GM21529 (cell line): ENCODE measurements around the gene CLDN6.

Experiments used
- ATAC-seq: cut with Tn5 transposase; IDR thresholded peaks from one replicate; pipeline ENCODE4 v1.9.1; 2021; ENCODE audit not compliant: unreplicated experiment

CLDN6 gene

DNA sequence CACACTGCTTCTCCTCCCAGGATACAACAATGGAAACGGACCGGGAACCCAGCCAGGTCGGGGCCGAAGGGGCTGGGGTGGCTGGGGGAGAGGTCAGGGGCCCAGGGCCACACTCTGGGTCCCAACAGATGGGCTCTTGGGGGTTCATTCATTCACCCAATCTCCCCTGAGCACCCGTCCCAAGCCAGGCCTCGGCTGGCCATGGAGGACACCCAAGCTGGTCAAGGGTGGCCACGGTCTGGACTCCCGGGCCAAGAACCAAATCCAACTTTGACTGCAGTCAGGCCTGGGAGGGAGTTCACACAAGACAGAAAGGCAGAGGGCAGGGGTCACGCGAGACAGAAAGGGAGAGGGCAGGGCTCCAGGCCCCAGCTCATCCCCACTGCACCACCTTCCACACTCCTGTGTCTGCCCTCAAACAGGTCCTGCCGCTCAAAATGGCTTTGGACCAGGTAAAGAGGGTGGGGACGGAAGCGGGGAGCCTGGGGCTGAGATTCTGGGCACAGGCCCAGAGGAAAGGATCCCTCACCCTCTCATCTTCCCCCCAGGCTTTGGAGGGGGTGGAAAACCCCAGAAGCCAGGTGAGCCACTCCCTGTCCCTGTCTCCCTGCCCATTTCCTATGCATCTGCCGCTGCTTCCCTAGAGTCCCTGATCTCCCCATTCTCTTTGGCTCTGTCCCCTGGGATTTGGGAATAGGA lies 25.5 kb downstream of the CLDN6 start:
- ATAC-seq: no peak

DNA sequence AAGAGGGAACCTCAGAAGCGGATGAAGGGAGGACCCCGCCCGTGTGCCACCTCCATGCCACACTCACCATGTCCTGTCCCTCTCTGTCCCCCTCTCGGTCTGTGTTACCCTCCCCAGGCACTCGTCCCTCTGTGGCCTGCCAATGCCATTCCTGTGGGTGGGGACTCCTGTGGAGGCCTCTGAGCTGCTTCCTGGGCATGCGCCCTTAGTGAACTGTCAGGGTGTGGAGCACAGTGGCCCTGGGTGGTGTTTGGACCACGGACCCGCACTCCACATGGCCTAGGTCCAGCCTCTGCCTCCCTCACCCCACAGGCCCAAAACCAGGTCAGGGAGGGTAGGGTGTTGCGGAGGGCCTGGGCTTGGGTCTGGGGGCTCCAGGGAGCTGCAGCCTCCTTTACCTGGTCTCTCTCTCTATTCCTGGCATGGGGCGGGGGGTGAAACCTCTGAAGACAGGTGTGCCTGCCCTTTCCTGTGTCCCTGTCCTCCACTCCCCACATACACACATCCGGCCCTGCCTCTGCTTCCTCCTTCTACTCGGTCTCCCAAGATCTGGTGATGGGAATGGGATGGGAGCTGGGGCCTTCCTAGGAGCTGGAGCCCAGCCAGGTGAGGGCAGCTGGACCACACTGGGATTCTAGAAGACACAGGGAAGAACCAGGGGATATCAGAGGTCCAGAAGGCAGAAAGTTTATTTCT lies 26.3 kb downstream of the CLDN6 start:
- no peak for ATAC-seq

DNA sequence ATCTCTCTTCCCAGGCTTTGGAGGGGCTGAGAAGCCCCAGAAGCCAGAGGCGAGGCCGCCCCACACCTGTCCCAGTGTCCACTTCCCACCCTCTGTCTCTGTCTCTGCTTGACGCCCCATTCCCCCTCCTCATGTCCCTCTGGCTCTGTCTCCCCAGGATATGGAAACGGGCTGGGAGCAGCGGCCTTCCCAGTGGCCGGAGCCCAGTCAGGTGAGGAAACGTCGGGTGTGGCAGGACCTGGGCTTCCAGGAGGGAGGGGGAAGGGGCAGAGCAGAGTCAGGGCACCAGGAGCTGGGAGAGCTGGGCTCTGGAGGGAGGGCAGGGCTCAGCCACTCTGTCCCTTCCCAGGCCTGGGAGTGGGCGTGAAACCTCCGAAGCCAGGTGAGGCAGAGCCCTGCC lies 27.1 kb downstream of the CLDN6 start:
- ATAC-seq: no peak

DNA sequence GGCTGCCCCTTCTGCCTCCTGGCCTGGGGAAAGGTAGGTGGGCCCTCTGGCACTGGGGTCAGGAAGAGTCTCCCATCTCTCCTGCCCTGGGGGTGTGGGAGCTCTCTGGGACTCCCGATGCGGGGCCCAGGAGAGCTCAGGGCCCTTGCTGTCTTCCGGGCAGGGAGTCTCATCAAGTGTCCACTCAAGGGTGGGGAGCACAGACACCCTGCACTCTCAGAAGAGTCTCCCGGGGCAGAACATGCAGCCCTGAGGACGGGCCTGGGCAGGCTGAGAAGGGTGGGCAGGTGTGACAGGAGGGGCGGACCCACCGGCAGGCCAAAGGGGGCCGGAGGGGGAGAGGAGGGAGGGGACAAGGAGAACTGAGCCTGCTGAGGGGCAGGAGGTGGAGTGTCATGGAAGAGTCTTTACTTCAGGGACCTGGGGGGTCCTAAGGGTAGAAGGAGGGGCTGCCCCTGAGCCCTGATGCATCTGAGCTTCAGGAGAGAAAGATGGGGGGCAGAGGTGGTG lies 29.3 kb downstream of the CLDN6 start:
- no peak for ATAC-seq

DNA sequence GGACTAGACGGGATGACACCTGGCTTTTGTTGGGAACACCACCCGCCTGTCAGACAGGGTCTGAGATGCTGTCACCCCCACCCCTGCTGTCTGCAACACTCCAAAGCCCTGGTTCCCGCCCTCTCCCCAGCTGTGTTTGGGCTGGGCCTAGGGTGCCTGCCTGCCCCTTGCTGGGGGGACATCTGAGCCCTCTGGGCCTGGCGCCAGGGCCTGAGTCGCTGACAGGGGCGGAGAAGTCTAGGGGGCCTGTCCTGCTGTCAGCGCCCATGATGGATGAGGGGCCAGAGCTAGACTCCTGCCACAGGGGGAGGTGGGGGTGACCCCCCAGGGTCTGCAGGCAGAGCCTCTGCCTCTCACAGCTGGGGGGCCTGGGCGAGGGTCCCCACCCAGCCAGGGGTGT lies 30.1 kb downstream of the CLDN6 start:
- no peak for ATAC-seq

DNA sequence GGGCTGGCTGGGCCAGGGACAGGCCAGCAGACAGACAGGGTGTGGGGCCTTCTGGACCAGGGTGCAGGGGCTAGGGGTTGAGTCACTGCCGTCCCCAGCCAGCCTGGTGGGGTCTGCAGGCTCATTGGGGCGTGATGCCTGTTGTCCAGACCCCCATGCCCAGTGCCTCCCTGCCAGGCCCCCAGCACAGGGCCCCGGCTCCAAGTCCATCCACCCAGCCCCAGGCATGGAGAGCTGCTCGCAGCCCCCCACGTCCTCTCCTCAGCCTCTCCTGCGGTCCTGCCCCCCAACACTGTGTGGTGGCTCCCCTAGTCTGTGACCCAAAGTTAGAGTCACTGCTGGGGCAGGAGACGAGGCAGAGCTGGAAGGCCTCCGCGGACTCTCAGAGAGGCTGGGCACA lies 30.7 kb downstream of the CLDN6 start:
- ATAC-seq: no peak

DNA sequence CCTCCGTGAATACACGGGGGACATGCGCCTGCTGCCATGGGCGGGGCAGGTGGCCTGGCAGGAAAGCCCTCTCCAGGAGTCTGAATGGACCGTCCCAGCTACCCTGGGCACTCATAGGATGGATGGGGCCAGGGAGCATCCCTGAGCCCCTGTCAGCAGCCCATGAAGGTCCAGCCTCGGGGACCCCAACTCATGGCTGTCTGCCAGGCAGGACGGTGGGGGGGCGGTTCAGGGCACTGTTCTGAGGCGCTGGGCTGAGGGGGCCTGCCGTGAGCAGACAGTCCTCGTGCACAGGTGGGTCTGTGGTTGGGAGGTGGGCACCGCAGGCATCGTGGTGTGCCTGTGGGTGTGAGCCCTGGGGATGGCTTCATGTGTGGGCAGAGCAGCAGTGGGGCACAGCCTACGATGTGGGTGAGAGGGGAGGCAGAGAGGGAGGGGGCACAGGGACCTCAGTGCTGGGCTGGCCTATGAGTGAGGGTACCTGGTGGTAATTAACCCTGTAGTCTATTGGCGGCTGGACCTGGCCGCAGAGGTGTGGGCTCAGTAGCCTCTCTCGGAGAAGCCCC lies 31.3 kb downstream of the CLDN6 start:
- no peak for ATAC-seq

DNA sequence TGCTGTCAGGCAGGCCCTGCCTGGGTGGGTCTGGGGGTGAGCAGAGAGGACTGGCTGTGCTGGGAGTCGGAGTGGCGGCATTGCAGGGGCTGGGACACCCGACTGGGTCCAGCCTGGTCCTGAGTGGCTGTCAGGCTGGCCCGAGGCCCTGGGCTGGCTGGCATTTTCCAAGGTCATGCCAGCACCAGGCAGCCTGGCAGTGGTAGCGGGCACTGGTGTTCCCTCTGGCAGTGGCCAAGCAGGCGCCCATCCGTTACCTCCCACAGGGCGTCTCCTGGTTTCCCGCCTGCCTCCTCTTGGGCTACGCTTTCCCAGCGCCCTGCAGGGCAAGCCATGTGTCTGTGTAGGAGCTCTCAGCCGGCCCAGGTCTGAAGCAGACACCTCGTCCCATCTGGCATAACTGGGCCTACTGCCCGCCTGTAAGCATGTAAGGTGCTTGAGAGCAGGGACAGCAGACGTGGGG lies 32.1 kb downstream of the CLDN6 start:
- ATAC-seq: no peak

DNA sequence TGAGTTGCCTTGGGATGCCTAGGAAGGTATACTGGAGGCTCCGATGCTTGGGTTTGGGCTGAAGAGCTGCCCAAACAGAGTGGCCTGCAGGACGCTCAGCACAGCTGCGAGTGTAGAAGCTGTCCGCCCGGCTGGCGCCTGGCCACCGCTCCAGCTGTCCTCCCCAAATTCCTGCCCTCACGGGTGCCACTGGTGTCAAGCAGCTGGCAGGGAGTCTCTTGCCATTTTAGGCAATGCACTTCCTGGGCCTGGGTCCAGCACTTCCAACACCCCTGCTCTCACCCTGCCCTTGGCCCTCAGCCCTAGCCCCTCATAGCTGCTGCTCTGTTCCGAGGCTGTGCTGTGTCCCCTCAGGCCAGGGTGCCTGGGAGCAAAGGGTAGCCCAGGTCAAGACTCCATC lies 32.5 kb downstream of the CLDN6 start:
- ATAC-seq: no peak

DNA sequence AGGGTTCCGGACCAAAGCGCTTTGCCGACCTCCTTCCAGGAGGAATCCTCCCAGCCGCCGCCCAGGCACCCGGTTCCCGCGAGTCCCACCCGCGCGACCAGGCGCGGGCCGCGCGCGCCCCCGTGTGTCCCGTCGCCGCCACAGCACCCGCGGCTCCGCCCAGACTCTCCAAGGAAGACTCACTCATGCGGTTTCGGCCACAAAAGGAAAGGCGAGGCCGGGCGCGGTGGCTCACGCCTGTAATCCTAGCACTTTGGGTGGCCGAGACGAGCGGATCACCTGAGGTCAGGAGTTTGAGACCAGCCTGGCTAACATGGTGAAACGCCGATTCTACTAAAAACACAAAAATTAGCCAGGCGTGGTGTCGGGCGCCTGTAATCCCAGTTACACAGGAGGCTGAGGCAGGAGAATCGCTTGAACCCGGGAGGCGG lies 34.3 kb downstream of the CLDN6 start:
- no peak for ATAC-seq

DNA sequence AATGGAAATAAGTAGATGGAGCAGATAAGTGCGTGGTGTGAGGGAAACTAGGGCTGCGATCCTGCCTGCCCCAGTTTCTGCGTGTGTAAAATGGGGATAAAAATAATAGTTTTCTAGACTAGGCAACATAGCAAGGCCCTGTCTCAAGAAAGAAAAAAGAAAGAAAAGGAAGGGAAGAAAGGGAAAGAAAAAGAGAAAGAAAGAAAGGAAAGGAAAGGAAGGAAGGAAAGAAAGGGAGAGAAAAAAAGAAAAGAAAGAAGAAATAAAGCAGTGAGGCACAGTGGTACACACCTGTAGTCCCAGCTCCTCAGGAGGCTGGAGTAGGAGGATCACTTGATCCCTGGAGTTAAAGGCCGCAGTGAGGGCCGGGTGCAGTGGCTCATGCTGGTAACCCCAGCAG lies 35.6 kb downstream of the CLDN6 start:
- no peak for ATAC-seq

DNA sequence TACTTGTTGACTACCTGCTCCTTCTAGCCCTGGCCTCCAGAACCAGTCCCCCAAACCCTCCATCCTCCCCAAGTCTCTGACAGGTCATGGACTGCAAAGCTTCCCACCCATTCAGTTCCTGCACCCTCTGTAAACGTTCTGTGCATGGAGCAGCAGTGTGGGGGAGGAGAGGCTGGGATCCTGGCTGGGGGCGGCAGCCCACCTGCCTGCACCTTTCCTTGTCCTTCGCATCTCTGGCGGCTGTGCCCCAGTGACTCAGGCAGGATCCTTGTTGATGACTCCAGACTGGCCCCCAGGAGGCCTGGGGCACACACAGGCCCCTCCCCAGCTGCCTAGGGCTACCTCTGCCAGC lies 36.1 kb downstream of the CLDN6 start:
- ATAC-seq: no peak

DNA sequence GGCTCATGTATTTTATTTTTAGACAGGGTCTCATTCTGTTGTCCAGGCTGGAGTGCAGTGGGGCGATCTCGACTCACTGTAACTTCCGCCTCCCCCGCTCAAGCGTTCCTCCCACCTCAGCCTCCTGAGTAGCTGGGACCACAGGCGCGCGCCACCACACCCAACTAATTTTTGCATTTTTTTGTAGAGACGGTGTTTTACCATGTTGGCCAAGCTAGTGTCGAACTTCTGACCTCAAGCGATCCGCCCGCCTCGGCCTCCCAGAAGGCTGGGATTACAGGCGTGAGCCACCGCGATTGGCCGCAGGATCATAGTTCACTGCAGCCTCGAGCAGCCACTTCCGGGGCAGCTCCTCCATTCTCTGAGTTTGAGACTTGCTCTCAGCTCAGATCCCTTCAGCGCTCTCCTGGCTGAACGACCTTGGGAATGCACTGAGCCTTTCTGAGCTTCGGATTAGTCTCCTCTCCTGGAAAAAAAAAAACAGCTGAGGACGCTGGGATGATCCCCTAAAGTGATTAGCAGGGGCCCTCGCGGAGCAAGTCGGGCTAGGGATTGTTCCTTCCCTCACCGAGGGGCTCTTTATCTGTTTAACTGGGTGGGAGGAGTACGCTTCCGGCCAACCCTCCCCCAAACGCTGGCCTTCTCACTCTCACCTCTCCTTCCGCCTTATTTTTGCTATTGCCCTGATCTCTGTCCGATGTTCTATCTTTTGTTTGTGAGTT lies 36.6 kb downstream of the CLDN6 start:
- no peak for ATAC-seq

DNA sequence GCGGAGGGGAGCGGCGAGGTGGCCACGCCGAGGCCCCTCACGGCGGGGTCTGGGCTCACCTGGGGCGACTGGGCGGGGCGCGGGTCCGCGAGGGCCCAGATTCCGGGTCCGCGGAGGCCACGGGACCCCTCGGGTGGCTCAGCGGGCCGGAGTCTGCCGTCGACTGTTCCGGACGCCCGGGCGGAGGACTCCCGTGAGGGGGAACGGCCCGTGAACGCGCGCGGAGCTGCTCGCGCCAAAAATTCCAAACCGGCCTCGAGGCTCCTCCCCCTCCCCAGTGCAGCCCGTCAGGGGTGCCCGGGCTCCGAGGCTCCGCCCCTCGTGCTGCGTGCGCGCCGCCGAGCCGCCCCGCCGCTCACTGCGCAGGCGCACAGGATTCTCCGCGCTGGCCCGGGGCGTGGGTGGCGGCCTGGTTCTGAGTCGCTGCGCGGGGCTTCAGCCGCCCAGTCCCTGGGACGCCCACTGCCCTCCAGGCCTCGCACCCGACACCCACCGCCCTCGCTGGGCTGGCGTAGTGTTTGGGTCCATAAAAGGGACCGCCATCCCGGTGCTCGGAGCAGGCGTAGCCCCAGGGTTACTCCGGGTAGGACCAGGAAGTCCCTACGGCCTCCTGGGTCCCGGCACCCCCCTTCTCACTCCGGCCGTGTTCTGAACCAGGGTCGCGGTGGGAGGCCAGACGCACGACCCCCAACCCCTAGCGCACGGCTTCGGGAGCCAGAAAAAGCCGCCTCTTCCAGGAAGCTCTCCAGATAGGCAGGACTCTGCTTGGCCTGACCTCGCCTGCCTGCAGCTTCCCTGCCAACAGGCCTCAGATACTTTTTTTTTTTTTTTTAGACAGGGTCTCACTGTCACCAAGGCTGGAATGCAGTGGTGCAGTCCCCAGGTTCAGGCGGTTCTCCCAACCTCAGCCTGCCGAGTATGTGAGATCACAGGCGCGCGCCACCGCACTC lies 37.5 kb downstream of the CLDN6 start, which contains the start of gene PKMYT1:
Gene PKMYT1, minus strand, starts transcription at position 220 of the 950 bp plus-strand sequence. CDS start 789 bp downstream, outside the sequence.
- ATAC-seq: peak; percentile 63

DNA sequence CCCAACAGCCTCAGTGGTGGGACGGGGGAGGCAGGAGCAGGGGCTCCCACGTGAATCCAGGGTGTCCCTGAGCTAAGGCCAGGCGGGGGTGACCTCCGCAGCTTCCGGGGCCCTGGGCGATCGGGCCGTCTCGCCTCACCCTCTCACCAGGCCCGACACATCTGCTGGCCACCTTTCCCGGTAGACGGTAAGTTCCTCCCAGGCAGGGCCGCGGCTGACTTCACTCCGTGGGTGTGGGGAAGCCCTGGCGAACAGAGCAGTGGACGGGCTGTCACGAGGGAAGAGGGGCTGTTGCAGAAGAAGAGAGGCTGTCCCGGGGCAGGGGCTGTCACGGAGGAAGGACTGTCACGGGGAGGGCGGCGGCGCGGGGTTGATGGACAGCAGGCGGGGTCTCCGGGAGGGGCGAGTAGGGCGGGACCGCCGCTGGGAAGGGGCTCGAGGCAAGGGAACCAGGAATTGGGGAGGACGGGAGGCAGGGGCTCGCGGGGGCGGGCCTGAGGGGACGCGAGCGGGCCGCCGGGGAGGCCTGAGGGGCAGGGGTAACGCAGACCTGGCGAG lies 38.2 kb downstream of the CLDN6 start:
- ATAC-seq: peak; percentile 2

DNA sequence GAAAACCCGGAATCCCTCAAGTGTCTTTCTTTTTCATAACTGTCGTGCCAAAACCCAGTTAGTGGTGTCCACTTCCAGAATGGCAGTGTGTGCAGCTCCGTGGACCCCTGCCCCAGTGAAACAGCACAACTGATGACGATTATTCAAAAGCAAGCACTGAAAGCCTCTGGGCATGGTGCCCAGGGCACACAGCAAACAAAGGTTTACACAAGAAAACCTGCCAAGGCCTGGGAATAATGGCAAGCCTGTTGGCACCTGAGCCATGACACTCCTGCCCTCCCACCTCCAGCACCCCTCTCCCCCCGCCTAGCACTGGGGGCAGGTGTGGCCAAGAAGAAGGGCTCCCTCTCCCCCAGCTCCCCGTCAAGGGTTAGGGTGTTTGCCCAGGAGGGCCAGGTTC lies 40.5 kb downstream of the CLDN6 start:
- ATAC-seq: no peak

DNA sequence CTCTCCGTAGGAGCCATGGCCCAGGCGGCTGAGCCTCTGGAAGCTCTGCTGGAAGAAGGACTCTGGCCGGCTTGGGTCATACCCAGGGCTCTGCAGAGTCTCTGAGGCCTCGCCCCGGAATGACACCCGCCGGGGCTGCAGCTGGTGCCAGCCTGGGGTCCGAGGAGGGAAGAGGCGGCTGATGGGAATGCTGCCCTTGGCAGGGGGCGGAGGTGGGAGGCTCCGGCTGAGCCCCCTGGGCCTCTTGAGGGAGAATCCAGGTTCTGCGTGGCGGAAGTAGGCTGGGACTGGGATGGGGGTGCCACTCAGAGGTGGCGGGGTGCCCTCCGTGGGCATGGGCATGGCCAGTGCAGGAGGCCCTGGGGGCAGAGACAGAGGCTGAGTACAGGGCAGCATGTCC lies 41.3 kb downstream of the CLDN6 start:
- no peak for ATAC-seq

DNA sequence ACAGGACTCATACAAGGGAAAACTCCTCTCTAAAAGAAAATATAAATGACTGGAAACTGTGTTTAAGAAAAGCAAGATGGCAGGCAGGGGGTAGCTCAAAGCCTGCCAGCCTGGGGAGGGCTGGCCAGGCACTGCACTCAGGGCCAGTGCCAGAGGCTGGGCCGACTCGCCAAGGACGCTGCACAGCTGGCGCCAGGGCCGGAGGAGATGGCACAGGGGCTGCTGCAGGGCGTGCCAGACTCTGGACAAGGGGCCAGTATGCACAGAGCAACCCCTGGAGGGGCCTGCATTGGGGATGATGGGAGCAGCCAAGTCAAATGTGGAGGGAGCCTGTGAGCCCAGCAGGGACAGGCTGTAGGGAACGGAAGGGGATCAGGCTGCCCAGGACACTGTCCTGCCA lies 41.8 kb downstream of the CLDN6 start:
- ATAC-seq: no peak

DNA sequence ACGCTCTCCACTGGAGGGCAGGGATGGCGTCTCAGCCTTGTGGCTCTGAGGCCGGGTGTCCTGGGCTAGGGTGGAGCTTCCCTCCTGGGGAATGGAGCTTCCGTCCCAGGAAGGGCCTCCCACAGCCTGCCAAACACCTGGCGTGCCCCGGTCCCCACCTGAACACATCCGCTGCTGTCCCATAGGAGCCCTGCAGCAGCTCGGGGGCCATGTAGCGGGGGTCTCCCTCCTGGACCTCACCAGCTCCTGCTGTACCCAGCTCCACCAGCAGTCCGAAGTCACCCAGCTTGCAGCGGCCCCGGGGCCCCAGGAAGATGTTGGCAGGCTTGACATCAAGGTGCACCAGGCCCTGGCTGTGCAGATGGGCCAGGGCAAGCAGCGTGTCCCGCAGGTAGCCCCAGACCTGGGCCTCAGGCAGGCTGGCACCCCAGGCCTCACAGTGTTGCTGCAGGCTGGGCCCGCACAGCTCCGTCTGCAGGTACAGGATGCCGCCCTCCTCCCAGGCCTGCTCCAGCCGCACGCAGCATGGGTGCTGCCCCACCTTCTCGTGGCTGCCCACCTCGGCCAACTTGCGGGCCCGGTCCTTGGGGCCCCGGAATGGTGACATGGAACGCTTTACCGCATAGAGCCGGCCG lies 42.7 kb downstream of the CLDN6 start:
- ATAC-seq: no peak
